Activated CD8-positive, alpha-beta memory T cell treated with anti-CD3 and anti-CD28 coated beads, Interleukin-2, amount 10 ng/mL, durations not matched to agents 7 days and 5 days (primary cell): Measurements from ENCODE around the gene HGS. TPM values are rescaled to one million over a fixed set of nuclear protein-coding genes. Genes with fewer than 3 reads are reported as not detected.

Source experiments
- ATAC-seq: fragments of 150-1000 bp; cut with Tn5 transposase; one replicate; pipeline ENCODE4 v1.10.0; 2021; ENCODE audit warnings: moderate library complexity
- CTCF ChIA-PET: fragments of 350-600 bp; sonication (Branson Sonifier 250); formaldehyde crosslinking; loops from one replicate; lab custom pipeline; 2021; ENCODE audit warnings: antibody characterized with exemption; lab: Charles Lee
- DNase-seq: peaks from one replicate; pipeline ENCODE4 v3.0.0-alpha.2; 2020
- H3K27ac Mint-ChIP-seq: one replicate; pipeline ENCODE4 v1.8.0; 2021; ENCODE audit warnings: mild to moderate bottlenecking, mixed read lengths
- H3K27me3 Mint-ChIP-seq: one replicate; pipeline ENCODE4 v1.8.0; 2021; ENCODE audit warnings: mixed read lengths
- H3K36me3 Mint-ChIP-seq: one replicate; pipeline ENCODE4 v1.8.0; 2021; ENCODE audit warnings: mild to moderate bottlenecking, mixed read lengths
- H3K4me1 Mint-ChIP-seq: one replicate; pipeline ENCODE4 v1.8.0; 2021; ENCODE audit warnings: mixed read lengths
- H3K4me3 Mint-ChIP-seq: one replicate; pipeline ENCODE4 v1.8.0; 2021; ENCODE audit warnings: mild to moderate bottlenecking, moderate library complexity, mixed read lengths
- H3K9me3 Mint-ChIP-seq: one replicate; pipeline ENCODE4 v1.8.0; 2022; ENCODE audit warnings: low read depth, mixed read lengths
- total RNA-seq, 2 experiments: library from RNA; stranded (reverse); gene quantifications; one replicate each; pipeline ENCODE4 v1.2.3, GENCODE V29; 2021

HGS gene
- total RNA-seq, 2 experiments from 2014 or later: 145 to 159 TPM

DNA sequence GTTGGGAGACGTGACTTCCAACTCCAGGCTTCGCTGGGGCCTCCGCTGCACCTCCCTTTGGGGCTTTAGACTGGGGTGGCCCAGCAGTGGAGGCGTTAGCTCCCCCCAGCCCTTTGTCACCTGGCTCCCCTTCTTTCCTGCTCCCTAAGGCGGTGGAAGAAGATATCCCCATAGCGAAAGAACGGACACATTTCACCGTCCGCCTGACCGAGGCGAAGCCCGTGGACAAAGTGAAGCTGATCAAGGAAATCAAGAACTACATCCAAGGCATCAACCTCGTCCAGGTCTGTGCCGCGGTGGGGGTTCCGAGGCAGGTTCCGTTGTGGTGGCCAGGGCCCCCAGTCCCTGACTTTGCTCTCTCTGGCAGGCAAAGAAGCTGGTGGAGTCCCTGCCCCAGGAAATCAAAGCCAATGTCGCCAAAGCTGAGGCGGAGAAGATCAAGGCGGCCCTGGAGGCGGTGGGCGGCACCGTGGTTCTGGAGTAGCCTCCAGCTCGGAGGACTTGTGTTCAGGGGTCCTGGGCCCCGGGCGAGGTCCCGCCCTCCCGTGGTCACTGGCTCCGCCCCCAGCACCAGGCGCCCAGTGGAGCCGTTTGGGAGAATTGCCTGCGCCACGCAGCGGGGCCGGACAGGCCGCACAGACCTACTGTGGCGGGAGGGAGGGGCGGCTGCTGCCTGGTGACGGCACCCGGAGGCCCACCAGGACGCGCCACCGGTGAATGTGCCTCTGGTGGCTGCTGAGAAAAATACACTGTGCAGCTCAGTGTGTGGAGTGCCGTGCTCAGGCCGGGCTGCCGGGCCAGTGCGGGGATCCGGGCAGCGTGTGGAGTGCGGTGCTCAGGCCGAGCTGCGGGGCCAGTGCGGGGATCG, 23.2 kb downstream of the HGS start:
- ATAC-seq (no peak), DNase-seq (no peak)
- Mint-ChIP-seq H3K4me1 (peaks cover 34% of the 10 kb centered on the region), H3K4me3 (no peak overlapping the region), H3K27me3 (no peaks in the 10 kb centered on the region), H3K27ac (no peak overlapping the region), H3K9me3 (no peaks in the 10 kb centered on the region), H3K36me3 (peaks cover 28% of the 10 kb centered on the region)
- CTCF ChIA-PET: interaction anchor here (1.2 kb wide), 1 partner anchor 24 kb away, joined by 3 read pairs; the partner anchor contains the start of genes ARL16 and HGS

DNA sequence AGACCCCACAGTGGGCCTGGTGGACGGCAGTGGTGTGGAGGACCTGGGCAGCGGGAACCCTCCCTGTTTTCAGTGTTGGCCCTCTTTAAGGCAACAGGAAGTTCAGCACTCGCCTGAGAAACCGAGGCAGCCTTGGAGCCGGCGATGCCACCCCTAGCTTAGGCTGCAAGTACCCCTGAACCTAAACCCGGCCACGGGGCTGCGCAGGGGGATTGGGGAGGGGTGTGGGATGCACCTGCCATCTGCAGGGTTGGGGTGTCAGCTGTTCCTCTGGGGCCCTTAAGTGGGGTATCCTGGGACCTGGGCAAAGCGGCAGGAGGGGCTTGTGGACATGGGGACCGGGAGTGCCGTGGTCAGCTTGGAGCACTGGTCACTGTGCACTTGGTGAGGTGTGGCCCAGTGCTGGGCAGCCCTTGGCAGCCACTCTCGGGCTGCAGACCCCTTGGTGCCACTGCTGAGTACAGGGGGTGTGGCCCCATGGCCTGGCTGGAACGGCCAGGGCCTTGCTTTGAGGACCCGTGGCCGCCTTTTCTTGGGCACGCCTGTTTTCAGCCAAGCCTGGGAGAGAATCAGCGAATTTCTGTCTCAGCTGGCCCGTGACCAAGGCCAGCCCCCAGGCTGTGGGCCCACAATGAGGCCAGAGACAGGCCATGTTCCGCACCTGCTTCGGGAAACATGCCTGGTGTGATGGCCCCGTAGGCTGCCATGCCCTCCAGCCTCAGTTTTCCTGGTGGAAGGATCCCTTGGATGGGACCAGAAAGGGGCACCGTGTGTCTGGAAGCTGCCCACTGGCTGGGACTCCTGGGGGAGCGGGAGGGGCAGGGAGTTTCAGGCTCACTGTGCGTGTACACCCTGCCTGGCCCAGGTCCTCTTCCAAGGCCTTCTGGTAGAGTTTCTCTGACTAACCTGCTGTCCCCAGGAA, 24.2 kb downstream of the HGS start:
- peaks cover 34% of the 10 kb centered on the region for H3K4me1 Mint-ChIP-seq
- no peaks in the 10 kb centered on the region for H3K27me3 Mint-ChIP-seq

DNA sequence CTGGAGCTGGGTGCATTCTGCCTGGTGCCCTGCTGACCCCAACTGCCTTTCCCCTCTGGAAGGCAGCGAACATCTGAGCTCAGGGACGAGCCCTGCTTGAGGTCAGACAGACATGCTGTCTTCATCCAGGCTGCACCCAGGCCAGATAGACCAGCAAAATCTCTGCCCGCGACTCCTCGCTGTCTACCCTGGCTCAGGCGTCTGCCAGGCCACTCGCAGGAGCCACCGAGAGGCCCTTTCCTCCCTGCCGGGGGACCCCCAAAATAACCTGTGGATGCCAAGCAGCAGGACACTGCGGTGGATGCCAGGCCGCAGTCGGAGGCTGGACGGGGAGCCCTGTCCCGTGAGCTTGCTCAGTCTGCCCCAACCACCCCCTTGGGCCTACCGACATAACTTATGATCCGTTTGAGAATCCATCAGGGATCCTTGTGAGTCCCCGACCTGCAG, 25.0 kb downstream of the HGS start:
- no peak overlapping the region for H3K4me3 Mint-ChIP-seq
- CTCF ChIA-PET: interaction anchor here (1.5 to 1.6 kb wide), 2 partner anchors 24 to 33 kb away, joined by 4 read pairs; partner anchors contain the start of genes ARL16 and HGS
- H3K36me3 Mint-ChIP-seq: peaks cover 22% of the 10 kb centered on the region
- DNase-seq (no peak), ATAC-seq (no peak)
- H3K9me3 Mint-ChIP-seq: no peaks in the 10 kb centered on the region
- no peaks in the 10 kb centered on the region for H3K27me3 Mint-ChIP-seq
- H3K27ac Mint-ChIP-seq: no peak overlapping the region
- H3K4me1 Mint-ChIP-seq: peaks cover 38% of the 10 kb centered on the region

More for the DNA sequence above, 24.2 kb downstream of the HGS start:
- H3K27ac Mint-ChIP-seq: no peak overlapping the region
- CTCF ChIA-PET: interaction anchor here (1.6 kb wide), 1 partner anchor 32 kb away, joined by 4 read pairs; no protein-coding TSS in a partner anchor
- peaks cover 22% of the 10 kb centered on the region for H3K36me3 Mint-ChIP-seq
- no peaks in the 10 kb centered on the region for H3K9me3 Mint-ChIP-seq
- no peak overlapping the region for H3K4me3 Mint-ChIP-seq
- no peak for DNase-seq
- ATAC-seq: no peak

DNA sequence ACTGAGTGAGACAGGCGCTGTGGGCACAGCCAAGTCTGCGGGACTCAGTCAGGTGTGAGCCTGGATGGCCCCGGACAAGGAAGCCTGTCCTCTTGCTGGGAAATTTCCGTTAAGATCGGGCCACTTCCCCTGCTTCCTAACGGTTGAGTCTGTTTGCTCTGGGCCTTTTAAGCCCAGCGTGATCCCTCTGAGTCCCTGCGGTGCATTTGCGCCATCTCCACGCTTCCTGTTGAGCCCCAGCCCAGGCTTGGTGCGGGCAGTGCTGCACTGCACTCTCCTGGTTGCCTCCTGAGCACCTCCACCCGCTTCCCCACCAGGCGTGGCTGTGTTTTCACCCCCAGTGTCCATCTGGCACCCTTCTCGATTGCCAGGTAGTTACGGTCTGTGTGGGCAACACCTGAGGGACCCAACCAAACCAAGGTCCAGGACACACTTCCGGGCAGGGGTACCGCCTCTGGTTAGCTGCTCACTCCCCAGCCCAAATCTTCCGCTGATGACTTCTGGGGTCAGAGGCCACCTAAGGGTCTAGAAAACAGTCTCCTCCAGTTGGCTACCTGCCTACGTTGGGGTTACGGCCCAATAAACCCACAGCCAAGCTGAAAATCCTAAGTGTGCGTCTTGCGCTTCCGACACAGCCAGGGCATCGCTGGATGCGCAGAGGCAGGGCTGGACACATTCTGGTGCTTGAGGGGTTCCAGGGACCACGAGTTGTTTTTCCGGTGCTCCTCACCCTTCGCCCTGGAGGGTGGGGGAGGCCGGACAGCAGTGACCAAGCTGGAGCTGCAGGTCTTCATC, 26.9 kb downstream of the HGS start:
- CTCF ChIA-PET: interaction anchor here (0.8 to 1.4 kb wide), 3 partner anchors 8 to 96 kb away, joined by 3 to 8 read pairs (median 4); partner anchors contain the start of gene MRPL12
- DNase-seq: peak; percentile 60
- Mint-ChIP-seq H3K4me1 (peaks cover 33% of the 10 kb centered on the region), H3K36me3 (peaks cover 14% of the 10 kb centered on the region), H3K9me3 (no peaks in the 10 kb centered on the region), H3K27me3 (no peaks in the 10 kb centered on the region), H3K27ac (peak overlapping the region; percentile 83), H3K4me3 (peak overlapping the region; percentile 54)
- ATAC-seq: no peak

DNA sequence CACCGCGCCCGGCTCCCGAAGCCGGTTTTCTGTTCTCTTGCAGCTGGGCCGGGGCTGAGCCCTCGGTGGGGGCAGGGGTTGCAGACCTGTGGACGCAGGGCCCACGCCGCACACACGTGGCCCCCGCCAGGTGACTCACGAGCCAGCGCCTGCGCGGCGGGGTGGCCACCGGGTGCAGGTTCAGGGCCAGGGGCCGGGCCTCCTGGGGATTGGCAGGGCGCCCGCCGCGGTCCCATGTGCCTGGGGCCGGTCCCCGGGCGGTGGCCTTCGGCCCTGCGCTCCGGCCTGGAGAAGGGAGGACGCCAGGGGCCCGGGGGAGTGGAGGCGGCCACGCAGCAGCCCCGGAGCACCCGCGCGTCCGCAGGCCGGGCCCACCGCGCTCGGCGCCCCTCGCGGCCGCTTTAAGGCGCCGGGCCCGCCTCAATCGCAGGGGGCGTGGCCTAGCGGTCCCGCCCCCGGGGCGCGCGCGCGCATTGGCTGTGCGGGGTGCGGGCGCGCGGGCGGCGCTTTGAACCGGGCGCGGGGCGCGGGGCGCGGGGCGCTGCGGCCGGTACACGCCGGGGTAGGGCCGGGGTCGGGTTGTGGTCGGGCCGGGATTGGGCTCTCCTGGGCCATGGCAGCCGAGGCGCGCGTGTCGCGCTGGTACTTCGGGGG, 28.1 kb downstream of the HGS start, which contains the start of gene SLC25A10:
Gene SLC25A10 (plus strand): TSS at position 471 of the 654 bp plus-strand sequence. CDS start 143 bp downstream, at position 614.
- H3K4me1 Mint-ChIP-seq: peaks cover 29% of the 10 kb centered on the region
- CTCF ChIA-PET: interaction anchor here (0.8 to 1.5 kb wide), 5 partner anchors 9 to 97 kb away, joined by 3 to 8 read pairs (median 6); partner anchors contain the start of gene MRPL12
- H3K27ac Mint-ChIP-seq: peak within 1 kb of the TSS; percentile 83
- H3K4me3 Mint-ChIP-seq: peak within 1 kb of the TSS; percentile 81
- ATAC-seq (peak; percentile 86), DNase-seq (peak; percentile 89)
- H3K9me3 Mint-ChIP-seq: no peaks in the 10 kb centered on the region
- H3K27me3 Mint-ChIP-seq: no peaks in the 10 kb centered on the region
- H3K36me3 Mint-ChIP-seq: peaks cover 4% of the 10 kb centered on the region

DNA sequence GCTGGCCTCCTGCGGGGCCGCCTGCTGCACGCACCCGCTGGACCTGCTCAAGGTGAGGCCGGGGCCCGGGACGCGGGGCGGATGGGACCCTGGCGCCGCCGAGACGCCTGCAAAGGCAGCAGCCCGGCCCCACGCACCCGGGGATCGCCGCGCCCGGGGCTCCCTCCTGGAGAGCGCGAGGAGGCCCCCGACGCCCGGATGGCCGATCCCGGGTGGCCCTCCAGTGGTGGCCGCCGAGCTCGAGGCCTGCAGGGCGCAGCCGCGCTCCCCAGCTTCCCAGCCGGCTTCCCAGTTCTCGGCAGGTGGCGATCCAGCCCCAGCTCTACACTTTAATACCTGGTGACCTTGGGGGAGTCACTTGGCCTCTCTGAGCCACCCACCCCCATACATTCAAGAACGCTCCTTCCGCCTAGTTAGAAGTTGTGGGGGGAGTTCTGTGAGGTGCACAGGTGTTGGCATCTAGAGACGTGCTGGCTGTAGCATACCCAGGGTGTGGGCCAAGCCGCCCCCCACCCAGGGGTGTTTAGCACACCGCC, 28.7 kb downstream of the HGS start:
- DNase-seq (no peak), ATAC-seq (peak; percentile 32)
- Mint-ChIP-seq H3K4me1 (peaks cover 29% of the 10 kb centered on the region), H3K36me3 (peaks cover under 1% of the 10 kb centered on the region), H3K27me3 (no peaks in the 10 kb centered on the region), H3K4me3 (peak overlapping the region; percentile 81), H3K9me3 (no peaks in the 10 kb centered on the region), H3K27ac (peak overlapping the region; percentile 69)
- CTCF ChIA-PET: interaction anchor here (1.1 to 2.1 kb wide), 4 partner anchors 10 to 29 kb away, joined by 3 to 10 read pairs (median 7); partner anchors contain the start of genes ARL16 and HGS

DNA sequence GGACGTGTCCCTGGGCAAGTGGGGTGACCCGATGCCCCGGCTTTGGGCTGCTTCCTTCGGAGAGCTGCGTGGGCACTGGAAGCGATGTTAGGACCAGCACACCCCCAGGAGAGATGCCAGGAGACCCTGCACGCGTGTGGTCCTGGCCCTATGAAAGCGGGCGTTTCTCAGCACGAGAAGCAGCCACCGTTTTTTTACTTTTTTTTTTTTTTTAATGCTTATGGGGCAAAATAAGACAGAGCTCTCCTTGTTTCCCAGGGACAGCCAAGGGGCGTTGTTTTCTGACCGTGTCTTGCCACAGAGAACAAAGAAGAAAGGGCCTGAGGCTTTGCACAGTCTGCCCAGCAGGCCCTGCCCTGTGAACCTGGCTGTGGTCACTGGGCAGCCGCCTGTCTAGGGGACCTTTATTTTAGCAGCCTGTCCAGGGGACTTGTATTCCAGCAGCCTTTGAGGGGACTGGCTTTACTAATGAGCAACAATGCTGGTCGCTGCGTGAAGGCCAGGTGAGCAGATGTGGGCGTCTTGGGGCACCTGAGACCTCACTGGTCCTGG, 29.3 kb downstream of the HGS start:
- no peaks in the 10 kb centered on the region for H3K27me3 Mint-ChIP-seq
- H3K9me3 Mint-ChIP-seq: no peaks in the 10 kb centered on the region
- H3K4me1 Mint-ChIP-seq: peaks cover 29% of the 10 kb centered on the region
- DNase-seq: no peak
- H3K36me3 Mint-ChIP-seq: peaks cover 2% of the 10 kb centered on the region
- peak overlapping the region; percentile 81 for H3K4me3 Mint-ChIP-seq
- CTCF ChIA-PET: interaction anchor here (1.1 to 2.1 kb wide), 4 partner anchors 9 to 29 kb away, joined by 3 to 10 read pairs (median 7); partner anchors contain the start of genes ARL16 and HGS
- H3K27ac Mint-ChIP-seq: peak overlapping the region; percentile 69
- no peak for ATAC-seq

DNA sequence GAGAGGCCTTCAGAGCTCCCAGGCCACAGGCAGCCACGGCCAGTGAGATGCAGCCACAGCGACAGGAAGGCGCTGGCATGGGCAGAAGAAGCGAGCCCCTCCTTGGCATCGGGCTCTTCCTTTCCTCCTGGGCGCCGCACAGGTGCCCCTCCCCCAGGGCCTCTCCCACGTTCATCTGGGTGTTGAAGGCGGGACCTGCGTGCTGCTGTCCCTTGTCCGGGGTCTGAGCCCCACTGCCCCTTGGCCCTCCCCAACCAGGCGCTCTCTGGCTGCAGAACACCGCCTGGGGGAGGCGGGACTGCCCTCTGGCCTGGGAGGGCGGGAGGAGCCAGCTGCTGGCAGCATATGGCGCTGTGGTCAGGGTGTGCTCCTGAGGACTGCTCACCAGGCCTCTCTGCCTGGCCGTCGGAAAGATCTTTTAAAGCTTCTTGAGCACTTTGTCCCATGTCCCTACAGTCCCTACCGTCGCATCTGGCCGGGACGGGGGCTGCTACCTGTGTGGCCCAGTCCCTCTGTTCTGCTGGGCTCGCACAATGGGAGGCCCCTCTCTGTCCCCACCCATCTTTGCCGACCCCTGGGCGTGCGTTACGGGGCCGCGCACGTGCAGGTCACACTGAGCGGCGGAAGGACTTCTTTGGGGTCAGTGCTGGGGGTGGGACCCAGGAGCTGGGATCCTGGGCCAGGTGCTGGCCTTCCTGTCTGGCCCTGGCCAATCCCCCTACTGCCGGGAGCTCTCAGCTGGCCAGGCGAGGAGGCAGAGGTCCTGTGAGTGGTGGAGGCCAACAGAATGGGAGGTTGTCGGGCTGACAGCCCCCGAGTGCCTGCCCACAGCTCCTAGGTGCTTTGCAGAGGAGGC, 30.0 kb downstream of the HGS start:
- ATAC-seq: no peak
- Mint-ChIP-seq H3K4me1 (peaks cover 29% of the 10 kb centered on the region), H3K27me3 (no peaks in the 10 kb centered on the region), H3K9me3 (no peaks in the 10 kb centered on the region), H3K27ac (no peak overlapping the region), H3K4me3 (peak overlapping the region; percentile 81), H3K36me3 (peaks cover 2% of the 10 kb centered on the region)
- CTCF ChIA-PET: interaction anchor here (1.1 to 2.1 kb wide), 5 partner anchors 8 to 149 kb away, joined by 3 to 10 read pairs (median 6); partner anchors contain the start of genes ARL16 and HGS
- no peak for DNase-seq

DNA sequence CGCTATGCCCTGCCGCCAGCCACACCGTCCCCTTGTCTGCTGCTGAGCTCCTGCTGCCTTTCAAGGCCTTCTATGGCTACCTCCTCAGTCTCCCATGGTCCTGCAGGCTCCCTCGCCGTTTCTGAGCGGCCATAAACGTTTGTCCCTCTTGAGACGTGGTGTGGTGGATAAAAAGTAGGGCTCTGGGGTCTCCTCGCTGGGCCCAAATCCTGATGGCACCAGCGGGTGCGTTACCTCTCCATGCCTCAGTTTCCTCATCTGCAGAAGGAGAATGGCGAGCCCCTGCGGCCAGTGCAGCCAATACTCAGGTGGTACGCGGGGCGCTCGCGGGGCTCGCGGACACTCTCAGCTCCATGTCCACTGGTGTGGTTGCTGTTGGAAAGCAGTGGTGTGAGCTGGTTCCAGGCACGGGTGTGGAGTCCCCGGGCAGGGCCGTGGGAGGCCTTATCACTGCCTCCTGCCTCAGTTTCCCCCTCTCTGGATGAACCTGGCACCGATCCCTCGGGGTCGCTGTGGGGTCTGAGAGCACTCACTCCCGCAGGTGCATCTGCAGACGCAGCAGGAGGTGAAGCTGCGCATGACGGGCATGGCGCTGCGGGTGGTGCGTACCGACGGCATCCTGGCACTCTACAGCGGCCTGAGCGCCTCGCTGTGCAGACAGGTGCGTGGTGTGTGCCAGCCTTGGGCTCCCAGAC, 30.7 kb downstream of the HGS start:
- H3K4me1 Mint-ChIP-seq: peaks cover 29% of the 10 kb centered on the region
- no peaks in the 10 kb centered on the region for H3K9me3 Mint-ChIP-seq
- peaks cover 2% of the 10 kb centered on the region for H3K36me3 Mint-ChIP-seq
- no peak for ATAC-seq
- no peaks in the 10 kb centered on the region for H3K27me3 Mint-ChIP-seq
- no peak overlapping the region for H3K27ac Mint-ChIP-seq
- CTCF ChIA-PET: interaction anchor here (1.3 to 2.1 kb wide), 3 partner anchors 9 to 149 kb away, joined by 4 to 10 read pairs (median 4); partner anchors contain the start of genes ARL16 and HGS
- DNase-seq: no peak
- H3K4me3 Mint-ChIP-seq: no peak overlapping the region
